ENCODE data around the gene DNMT1.
A peak's percentile ranks its signal among the peaks of the same experiment; 100 is the strongest.
"Not testable (repeated sequence)": the region's sequence is repeated elsewhere in the genome, so short reads cannot be mapped to it uniquely, and the experiment has no call there.

Gene DNMT1

DNA sequence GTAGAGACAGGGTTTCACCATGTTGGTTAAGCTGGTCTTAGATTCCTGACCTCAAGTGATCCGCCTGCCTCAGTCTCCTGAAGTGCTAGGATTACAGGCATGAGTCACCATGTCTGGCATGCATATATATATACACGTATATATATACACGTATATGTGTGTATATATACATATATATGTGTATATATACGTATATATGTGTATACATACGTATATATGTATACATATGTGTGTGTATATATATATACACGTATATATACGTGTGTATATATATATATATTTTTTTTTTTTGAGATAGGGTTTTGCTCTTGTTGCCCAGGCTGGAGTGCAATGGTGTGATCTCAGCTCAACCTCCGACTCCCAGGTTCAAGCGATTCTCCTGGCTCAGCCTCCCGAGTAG lies 11.9 kb downstream of the DNMT1 start:
- DNase-seq (ENCODE audit: low spot score) = no peak

DNA sequence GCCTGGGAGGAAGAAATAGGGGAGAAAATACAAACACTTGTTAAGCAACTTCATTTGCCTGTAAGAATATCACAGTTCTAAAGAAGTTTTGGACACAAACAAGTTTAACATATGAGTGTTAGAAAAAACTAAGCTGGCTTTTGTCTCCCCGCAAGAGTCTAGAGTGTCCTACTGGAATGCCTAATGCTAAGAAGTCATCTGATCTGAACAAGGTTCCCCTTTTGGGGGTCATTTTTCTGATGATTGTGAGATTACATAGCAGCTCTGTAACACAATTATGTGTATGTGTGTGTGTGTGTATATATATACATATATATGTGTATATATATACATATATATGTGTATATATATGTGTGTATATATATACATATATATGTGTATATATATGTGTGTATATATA lies 12.7 kb downstream of the DNMT1 start:
- DNase-seq (ENCODE audit: low spot score) = no peak

DNA sequence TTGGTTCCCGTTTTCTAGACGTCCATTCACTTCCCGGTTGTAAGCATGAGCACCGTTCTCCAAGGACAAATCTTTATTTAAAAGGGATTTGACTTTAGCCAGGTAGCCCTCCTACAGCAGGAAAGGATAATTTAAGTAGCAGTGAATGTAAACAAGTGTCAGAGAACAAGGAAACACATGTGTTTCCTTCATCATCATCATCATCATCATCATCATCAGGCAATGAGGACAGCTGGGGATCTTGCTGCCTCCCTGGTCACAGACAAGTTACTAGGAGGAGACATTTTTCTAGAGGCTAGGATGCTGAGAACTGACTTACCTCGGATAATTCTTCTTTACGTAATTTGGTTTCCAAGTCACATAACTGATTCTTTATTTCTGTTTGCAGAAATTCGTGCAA lies 14.3 kb downstream of the DNMT1 start:
- no peak for DNase-seq (ENCODE audit: low spot score)

DNA sequence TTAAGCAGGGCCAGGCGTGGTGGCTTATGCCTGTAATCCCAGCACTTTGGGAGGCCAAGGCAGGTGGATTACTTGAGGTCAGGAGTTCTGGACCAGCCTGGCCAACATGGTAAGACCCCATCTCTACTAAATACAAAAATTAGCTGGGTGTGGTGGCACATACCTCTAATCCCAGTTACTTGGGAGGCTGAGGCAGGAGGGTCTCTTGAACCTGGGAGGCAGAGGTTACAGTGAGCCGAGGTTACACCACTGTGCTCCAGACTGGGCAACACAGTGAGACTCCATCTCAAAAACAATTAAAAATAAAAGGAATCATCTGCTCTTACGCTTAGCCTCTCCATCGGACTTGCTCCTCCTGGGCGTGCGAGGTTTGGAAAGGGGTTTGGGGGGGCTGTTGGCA lies 14.7 kb downstream of the DNMT1 start:
- not testable (repeated sequence) for DNase-seq (ENCODE audit: low spot score)

DNA sequence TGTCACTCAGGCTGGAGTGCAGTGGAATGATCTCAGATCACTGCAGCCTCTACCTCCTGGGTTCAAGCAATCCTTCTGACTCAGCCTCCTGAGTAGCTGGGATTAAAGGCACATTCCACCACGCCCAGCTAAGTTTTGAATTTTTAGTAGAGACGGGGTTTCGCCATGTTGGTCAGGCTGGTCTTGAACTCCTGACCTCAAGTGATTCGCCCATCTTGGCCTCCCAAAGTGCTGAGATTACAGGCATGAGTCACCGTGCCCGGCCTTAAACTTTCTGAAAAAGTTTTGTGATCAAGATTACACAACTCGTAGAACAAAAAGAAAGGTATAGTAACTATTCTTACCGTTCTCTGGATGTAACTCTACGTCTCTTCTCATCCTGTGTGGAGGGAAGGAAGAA lies 21.2 kb downstream of the DNMT1 start:
- no peak for DNase-seq (ENCODE audit: low spot score)

DNA sequence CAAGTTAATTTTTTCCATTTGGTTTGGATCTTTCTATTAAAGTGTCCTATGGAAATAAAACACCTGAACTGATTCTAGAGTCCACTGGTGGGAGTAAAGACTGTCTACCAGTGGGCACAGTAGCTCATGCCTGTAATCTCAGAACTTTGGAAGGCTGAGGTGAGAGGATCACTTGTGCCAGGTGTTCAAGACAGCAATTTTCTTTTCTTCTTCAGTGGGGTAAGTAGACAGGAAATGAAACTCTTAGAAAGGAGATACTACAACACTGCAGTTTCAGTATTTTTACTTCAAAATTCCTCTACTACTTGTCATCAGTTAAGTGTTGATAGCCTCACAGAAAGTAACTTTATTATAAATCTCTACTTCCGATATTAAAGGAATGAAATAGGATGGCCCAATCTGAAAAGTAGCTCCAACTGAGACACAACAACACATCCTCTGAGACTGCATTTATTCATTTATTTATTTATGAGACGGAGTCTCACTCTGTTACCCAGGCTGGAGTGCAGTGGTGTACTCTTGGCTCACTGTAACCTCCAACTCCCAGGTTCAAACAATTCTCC lies 26.3 kb downstream of the DNMT1 start:
- DNase-seq (ENCODE audit: low spot score) = no peak

DNA sequence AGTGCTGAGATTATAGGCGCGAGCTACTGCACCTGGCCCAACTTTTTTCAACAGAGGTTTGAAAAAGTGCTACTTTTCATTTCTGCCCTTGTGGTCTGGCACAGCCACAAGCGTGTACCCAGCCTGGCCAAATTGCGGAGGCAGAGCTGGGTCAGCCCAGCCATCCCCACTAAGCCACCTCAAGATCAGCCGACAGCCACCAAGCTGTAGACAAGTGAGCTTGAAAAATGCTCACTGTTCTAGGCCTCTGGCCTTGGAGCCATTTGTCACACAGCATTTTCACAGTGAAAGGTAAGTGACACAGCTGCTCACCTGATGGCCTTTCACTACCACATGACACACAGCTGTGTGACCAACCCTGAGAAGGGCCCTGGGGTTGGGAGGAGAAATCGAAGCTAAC lies 27.3 kb downstream of the DNMT1 start:
- DNase-seq (ENCODE audit: low spot score) = no peak

DNA sequence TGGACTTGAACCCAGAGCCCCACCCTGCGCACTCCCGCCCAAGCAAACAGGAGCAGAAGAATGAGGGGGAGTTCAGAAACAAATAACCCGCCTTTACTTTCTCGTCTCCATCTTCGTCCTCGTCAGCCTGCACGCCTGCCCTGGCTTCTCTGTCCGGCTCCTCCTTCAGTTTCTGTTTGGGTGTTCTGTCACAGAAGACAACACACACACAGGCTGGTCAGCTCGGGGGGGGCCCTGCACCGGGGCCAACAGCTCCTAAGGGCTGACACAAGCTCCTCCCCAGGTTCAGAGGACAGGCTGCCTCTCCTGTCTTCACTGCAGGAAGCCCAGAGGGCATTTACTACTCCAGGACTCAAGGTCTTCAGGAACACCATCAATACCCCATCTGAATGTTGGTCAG lies 28.3 kb downstream of the DNMT1 start:
- DNase-seq (ENCODE audit: low spot score) = not testable (repeated sequence)

DNA sequence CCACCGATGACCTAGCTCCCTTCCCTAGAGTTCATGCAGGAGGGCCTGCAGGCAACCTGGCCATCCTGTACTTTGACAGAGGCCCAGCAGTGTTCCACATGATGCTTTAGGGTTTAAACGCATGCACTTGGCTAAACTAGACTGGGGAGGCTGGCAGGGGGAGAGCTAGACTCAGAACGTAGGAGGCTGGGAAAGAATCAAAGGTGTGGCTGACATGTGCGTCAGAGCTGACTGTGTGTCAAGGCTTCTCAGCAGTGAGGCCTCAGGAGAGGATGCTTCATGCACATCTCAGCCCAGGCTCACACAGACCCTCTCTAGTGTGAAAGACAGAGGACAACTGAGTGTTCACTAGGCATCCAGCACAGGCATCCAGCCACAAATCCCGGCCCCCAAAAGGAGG lies 28.7 kb downstream of the DNMT1 start:
- DNase-seq (ENCODE audit: low spot score) = no peak

DNA sequence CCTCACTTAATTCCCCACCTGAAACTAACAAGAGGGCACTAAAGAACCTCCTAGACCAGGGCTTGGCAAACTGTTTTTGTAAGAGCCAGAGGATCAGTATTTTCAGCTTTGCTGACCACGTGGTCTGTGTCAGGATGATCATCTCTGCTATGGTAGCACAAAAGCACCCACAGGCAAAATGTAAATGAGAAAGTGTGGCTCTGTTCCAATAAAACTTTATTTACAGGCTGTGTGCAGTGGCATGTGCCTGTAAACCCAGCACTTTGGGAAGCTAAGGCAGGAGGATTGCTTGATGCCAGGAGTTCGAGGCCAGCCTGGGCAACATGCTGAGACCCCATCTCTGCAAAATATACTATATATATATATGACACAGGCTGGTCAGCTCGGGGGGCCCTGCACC lies 31.2 kb downstream of the DNMT1 start:
- no peak for DNase-seq (ENCODE audit: low spot score)

DNA sequence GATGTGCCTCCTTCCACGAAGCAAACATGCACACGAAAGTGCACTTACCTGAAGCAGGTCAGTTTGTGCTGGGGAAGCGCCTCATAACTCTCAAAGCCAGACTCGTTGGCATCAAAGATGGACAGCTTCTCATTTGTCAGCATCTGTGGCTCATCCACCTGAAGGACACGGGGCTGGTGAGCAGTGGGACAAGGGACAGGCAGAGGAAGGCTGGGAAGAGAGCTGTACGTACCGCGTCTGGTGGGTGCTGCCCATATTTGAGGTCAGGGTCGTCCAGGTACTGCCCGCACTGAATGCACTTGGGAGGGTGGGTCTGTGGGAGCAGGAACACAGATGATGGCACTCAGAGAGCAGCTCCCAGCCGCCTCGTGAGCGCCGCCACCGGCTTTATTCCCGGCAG lies 35.1 kb downstream of the DNMT1 start:
- no peak for DNase-seq (ENCODE audit: low spot score)

DNA sequence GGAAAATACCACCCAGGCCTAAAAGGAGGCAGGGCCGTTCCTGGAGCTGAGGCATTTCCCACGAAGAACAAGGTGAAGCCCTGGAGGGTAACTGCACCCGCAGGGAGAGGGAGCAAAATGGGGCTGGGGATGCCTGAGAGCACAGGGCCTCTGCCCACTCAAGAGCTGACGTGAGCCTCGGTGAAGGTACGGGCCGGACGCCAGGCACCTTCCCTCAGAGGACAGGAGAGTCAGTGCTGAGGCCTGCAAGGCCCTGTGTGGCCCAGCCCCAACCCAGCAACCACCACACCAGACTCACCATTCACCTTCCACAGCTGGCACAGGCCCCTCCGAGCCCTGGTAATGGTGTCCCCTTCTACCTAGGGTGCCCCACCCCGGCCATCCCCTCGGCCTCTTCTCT lies 36.3 kb downstream of the DNMT1 start:
- DNase-seq (ENCODE audit: low spot score) = no peak

DNA sequence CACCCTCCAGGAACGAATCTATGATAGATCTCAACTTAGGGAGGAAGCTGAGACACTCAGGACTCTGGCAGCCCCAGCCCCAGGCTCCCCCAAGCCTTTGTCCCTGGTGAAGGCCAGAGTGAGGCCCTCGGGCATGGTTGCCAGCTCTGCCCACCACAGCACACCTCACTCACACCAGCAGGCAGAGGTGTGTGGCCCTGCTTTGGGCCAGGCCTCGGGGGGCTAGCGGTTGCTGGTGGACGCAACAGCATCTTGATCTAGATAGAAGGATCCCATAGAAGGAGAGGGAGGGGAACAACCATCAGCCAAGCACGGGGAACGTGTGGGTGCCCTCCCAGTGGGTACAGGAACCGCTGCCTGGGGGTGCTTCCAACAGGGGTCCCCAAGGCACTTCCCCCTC lies 36.7 kb downstream of the DNMT1 start:
- no peak for DNase-seq (ENCODE audit: low spot score)

DNA sequence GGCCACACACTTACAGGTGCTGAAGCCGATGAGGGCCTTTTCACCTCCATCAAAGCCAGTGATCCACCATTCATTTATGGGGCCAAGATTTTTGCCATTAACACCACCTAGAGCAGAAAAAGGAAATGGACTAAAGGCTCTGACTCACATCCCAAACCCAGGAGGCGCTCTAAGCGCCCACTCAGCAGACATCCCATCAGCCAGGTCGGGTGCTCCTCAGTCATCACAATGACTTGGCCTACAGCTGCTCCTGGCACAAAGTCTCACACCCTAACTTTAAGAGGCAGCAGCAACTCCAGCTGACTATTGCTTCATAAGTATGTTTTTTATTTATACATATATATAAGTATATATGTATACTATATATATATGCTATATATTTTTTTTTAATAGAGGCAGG lies 38.9 kb downstream of the DNMT1 start:
- DNase-seq (ENCODE audit: low spot score) = no peak

DNA sequence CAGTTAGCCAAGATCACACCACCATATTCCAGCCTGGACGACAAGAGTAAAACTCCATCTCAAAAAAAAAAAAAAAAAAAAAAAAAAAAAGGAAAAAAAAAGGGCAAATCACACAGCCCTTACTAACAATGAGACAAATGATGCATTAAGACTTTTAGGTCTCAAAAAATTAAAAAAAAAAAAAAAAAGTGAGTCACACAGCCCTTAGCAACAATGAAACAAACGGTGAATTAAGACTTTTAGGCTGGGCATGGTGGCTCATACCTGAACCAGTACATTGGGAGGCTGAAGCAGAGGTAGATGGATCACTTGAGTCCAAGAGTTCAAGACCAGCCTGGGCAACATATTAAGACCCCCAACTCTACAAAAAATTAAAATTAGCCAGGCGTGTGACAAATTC lies 42.7 kb downstream of the DNMT1 start:
- DNase-seq (ENCODE audit: low spot score) = no peak

DNA sequence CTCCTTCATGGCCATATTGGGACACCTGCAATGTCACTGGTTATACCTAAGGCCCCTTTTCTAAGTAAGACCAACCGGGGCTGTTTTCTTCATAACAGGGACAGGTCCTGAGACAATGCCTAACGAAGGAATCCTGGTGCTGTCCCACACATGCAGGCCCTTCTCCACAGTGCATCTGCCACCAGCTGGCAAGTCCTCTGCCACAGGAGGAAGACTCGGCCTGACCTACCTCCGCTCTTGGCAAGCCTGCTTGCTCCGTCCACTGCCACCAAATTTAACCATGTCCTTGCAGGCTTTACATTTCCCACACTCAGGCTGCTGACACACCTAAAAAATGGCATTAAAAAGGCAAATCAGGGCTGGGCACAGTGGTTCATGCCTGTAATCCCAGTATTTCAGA lies 43.2 kb downstream of the DNMT1 start:
- DNase-seq (ENCODE audit: low spot score) = no peak

DNA sequence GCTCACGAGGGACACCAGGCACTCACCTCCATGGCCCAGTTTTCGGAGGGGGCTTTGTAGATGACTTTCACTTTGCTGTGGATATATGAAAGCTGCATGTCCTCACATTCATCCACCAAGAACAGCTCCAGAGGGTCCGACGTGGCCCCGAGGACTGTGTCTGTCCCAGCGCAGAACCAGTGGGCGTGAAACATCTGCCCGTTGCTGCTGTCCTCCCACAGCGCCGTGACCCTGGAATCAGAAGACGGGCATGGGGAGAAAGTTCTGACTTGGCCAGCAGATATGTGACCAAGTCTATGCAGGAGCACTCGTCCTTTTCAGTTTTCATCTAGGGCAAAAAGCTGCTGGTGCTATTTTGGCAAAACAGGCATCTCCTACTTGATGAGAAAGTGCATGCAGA lies 45.3 kb downstream of the DNMT1 start:
- no peak for DNase-seq (ENCODE audit: low spot score)

DNA sequence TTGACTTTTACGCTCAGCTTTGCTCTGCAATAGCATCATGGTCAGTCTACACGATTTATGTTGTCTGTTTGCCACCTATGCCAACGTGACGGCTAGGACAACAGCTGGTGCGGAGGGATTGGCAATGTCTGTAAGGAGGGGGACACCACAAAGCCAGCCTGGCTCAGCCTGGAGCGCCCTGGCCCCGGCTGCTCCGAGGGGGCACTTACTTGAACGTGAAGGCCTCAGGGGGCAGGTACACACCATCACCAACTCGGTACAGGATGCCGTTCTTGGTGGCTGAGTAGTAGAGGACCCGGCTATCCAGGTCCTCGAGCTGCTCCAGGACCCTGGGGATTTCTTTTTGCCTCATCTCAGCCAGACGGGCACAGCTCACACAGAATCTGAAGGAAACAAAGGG lies 48.6 kb downstream of the DNMT1 start:
- DNase-seq (ENCODE audit: low spot score) = no peak

DNA sequence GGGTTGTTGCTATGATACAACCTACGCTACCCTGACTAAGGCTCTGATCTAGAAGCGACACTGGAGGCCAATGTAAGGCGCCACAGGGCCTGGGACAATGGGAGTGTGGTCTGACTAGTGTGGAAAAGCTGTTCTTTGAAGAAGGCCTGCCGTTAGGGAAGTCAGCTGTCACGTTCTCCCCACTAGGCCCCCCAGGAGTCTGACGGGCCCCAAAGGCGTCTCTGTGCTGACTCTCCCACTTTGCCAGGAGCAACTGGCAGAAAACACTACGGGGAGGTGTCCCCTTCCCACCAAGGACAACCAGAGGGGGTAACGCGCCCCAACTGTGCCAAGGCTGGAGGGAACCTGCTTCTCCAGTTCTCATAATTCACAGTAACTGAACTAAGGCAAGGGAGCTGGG lies 49.7 kb downstream of the DNMT1 start:
- no peak for DNase-seq (ENCODE audit: low spot score)

DNA sequence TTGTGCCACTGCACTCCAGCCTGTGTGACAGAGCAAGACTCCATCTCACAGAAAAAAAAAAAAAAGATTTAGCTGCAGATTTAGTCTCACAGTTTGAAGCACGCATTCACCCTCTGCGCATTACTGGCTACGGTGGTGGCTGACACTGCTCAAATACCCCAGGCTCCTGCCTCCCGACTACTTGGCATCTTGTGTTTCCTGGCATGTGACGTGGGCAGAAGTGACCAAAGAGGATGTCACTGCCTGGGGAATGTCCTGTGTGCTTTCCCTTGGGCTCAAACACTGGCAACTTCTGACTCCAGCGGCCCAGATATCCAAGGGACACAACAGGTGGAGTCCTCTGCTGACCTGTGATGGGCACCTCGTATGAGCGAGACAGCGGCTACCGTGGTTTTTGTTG lies 50.4 kb downstream of the DNMT1 start:
- DNase-seq (ENCODE audit: low spot score) = no peak

DNA sequence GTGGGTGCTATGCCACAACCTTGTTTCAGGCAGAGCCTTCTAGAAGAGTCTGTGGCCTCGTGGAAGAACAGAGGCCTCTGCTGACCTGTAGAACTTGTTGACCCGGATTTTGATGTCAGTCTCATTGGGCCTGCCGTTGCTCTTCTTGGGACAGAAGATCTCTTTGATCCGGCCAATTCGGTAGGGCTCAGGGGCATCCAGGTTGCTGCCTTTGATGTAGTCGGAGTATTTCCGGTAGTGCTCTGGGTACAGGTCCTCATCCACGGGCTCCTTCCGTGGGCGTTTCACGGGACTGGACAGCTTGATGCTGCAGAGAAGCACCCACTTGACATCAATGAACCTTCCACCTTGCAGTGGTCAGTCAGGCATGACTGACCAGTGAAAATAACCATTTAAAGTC lies 51.1 kb downstream of the DNMT1 start:
- no peak for DNase-seq (ENCODE audit: low spot score)

DNA sequence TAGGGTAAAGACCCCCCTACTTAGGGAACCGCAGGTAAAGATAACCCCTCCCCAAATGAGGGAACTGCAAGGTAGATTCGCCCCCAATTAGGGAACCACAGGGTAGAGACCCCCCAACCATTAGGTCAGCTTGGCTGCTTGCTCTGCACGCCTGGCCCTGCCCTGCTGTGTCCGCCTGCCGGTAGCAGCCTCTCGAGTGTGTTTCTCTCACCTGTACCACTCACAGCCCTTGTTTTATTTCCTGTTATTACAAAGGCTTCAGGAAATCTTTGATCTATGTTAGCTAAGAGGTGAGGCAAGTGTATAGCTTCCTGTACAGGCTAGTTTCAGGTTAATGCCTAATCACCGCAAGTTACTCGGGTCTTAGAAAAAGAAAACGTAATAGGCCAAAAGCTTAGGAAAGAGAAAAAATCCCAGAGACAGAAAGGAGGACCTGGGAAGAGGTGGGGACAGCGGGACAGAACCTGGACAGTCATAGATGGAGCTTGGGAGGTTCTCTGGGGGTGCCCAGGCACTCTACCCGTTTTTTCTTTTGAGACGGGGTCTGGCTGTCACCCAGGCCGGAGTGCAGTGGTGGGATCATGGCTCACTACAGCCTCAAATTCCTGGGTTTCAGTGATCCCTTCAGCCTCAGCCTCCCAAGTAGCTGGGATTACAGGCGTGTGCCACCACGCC lies 51.9 kb downstream of the DNMT1 start:
- peak; percentile 38 for DNase-seq (ENCODE audit: low spot score)

DNA sequence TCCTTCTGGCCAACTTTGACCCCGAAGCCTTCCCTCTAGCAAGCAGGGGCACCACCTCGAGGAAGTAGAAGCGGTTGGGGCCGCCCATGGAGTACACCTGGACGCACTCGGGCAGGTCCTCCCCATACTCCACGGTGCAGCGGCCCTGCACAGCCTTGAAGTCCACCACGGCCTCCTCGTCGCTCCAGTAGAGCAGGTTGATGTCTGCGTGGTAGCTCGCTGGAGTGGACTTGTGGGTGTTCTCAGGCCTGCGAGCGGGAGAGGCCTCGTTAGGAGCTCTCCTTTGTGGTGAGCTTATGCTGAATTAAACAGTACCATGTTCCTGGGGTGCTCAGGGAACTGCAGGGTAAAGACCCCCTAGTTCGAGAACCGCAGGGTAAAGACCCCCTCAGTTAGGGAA lies 52.8 kb downstream of the DNMT1 start:
- DNase-seq (ENCODE audit: low spot score) = no peak

DNA sequence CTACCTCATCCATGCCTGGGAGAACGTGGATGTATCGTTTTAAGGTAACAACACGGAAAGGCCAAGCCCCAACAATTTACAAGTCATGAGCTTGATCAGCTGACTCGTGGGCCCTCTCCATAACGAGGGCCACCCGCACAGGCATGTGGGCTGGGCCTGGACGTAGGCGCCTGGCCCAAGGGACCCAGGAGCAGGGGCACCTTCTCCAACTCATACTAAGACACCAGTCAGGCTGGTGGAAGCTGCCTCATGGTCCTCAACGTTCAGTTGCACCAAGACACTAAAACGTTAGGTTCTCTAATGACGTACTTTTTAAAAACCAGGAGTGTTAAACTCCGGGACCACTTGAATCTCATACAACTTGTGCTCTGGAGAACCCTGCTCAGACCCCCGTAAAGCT lies 53.3 kb downstream of the DNMT1 start:
- DNase-seq (ENCODE audit: low spot score) = no peak

DNA sequence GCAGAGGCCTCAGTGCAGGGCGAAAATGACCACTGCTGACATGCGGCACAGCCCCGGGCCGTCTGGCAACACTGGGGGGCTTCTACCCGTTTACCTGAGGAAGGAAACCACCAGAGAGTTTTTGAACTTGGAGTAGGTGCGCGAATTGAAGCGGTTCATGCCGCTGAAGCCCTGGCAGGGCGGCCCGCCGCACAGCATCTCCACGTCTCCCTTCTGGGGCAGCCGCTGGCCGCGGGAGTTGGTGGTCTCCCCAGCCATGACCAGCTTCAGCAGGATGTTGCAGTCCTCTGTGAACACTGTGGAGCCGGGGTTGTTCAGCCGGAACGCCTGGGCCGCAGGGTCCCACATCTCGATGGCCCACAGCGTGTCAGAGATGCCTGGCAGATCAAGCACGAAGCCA lies 54.8 kb downstream of the DNMT1 start:
- DNase-seq (ENCODE audit: low spot score) = no peak

Measured in activated CD4-positive, alpha-beta T cell treated with anti-CD3 and anti-CD28 coated beads, Interleukin-2, Interleukin-4, amounts not matched to agents 100 ng/mL and 50 ng/mL, durations not matched to agents 16 hours and 8 hours (primary cell).